Heart right ventricle (tissue), 16 donors: ENCODE data around the gene FBXO2. TPM values are rescaled to one million over a fixed set of nuclear protein-coding genes. Genes with fewer than 3 reads are reported as not detected.
A peak's percentile ranks its signal among the peaks of the same experiment; 100 is the strongest.

Source experiments
- ATAC-seq, 8 donors: fragments of 200-7000 bp; cut with Tn5 transposase; one replicate each; pipeline ENCODE4 v1.9.1; 2020; ENCODE audit warnings: mild to moderate bottlenecking in 8 of 8, moderate library complexity in 8 of 8, moderate number of reproducible peaks in 1 of 8
- DNase-seq, 2 donors: peaks; one replicate each; pipeline ENCODE4 v3.0.0-alpha.2; 2020
- H3K27ac ChIP-seq, 10 donors: fragments of 200-600 bp; sonication (generic) in 2 of 10; one replicate each; pipeline versions ENCODE4 v1.5.0 to v1.8.0; 2020 to 2022; ENCODE audit warnings: mild to moderate bottlenecking in 3 of 10
- H3K27me3 ChIP-seq, 7 donors: fragments of 200-600 bp; one replicate each; pipeline ENCODE4 v1.8.0; 2021 to 2022; ENCODE audit warnings: mild to moderate bottlenecking in 2 of 7
- H3K36me3 ChIP-seq, 9 donors: fragments of 200-600 bp; sonication (generic) in 1 of 9; one replicate each; pipeline versions ENCODE4 v1.5.0 to v1.8.0; 2020 to 2022; ENCODE audit warnings: mild to moderate bottlenecking in 2 of 9
- H3K4me1 ChIP-seq, 9 donors: fragments of 200-600 bp; sonication (generic) in 1 of 9; one replicate each; pipeline versions ENCODE4 v1.5.0 to v1.8.0; 2020 to 2022; ENCODE audit warnings: mild to moderate bottlenecking in 4 of 9
- H3K4me3 ChIP-seq, 10 donors: fragments of 200-600 bp; sonication (generic) in 2 of 10; one replicate each; pipeline versions ENCODE4 v1.5.0 to v1.8.0; 2020 to 2022; ENCODE audit warnings: mild to moderate bottlenecking in 7 of 10, moderate library complexity in 2 of 10
- H3K9me3 ChIP-seq, 11 donors: fragments of 200-600 bp in 10 of 11; sonication (generic) in 2 of 11; one replicate each; pipeline versions ENCODE4 v1.5.0 to v1.8.0; 2013 to 2022; ENCODE audit warnings: mild to moderate bottlenecking in 2 of 11, control low read depth in 1 of 11, moderate library complexity in 1 of 11
- CTCF ChIP-seq, 9 donors: fragments of 200-600 bp; sonication (generic) in 2 of 9; IDR thresholded peaks; one replicate each; pipeline versions ENCODE4 v1.5.0 to v1.8.0; 2021 to 2022; ENCODE audit warnings: antibody characterized with exemption in 9 of 9, mild to moderate bottlenecking in 5 of 9, moderate library complexity in 1 of 9
- WGBS, 2 donors: extraction: QIAGEN DNeasy Blood & Tissue Kit; methylation state at CpG; one replicate each; pipeline ENCODE4 v1.1.7; 2013; ENCODE audit warnings: inconsistent platforms in 1 of 2; 5-methylcytosine and 5-hydroxymethylcytosine counted together
- intact Hi-C, 10 donors: fragments of 100-400 bp; cut with DNase I; formaldehyde crosslinking; loops; one replicate each; pipeline versions ENCODE4 v1.11.1 to v1.14.2; 2022
- polyA plus RNA-seq, 2 donors: library from polyadenylated mRNA; stranded (reverse); fragments of 200-250 nt; gene quantifications; one replicate each; pipeline ENCODE4 v1.2.3, GENCODE V29; 2013
- total RNA-seq, 10 donors: library from RNA; stranded (reverse); fragmentation: NEBNext Ultra II Directional in 3 of 10; extraction: Animal tissue kit (Norgen Biotek cat#: 25700) in 3 of 10; gene quantifications; one replicate each; pipeline versions ENCODE4 v1.2.1 to v1.2.4, GENCODE V29; 2021 to 2023
- donor health status: Arrhythmogenic right ventricular cardiomyopathy.
- donor health status: ischemic (EF 13 %, LVEDD 7.1; RV severe dilation, severe dysfunction).
- donor health status: healthy with polysubstance abuse.
- donor health status: DM: no; HTN: yes; CAD: no.
- donor health status: DM: no; HTN: no; CAD: no.
- donor health status: ischemic (EF 25% LVEDD 6.9; RV normal size, moderate dysfunction).
- donor health status: ischemic (EF 25% LVEDD 5.7; RV mildly dilated, moderate dysfunction).
- donor health status: healthy.
- donor health status: DM: yes; HTN: yes; CAD: no.
- donor health status: Ischemic cardiomyopathy.
- donor health status: ischemic (EF 35%, LVEDD 5.7; RV mildly dilated, moderate dysfunction).
- donor health status: nonischemic (EF 11% LVEDD 7.7; RV severe dilation, severe dysfunction).
- donor health status: DM: yes; HTN: yes; CAD: no.
- donor health status: PGD.
- donor health status: ischemic (EF 29% LVEDD 5.4; RV normal size, mild dysfunction).
- donor health status: nonischemic (EF 23%, LVEDD 6.1; RV moderate dilation, normal function).

FBXO2 gene
- total and polyA plus RNA-seq, 12 donors, result 0.70 to 5.5 (median 2.0) TPM

GRCh38 chr1:11659748-11660147 is 5.5 kb upstream of the FBXO2 start:
- 80 to 86% methylated on average over 4 of the region's 4 CpGs for WGBS, 2 donors
- peaks cover 0 to 44% (median 3%) of the 10 kb centered on the region in 9 donors for H3K36me3 ChIP-seq
- no peak overlapping the region for H3K27ac ChIP-seq
- no peak for TF ChIP-seq CTCF (IDR thresholded peaks at IDR 0.05)
- ATAC-seq, result no peak
- peaks cover 0 to 10% (median 0%) of the 10 kb centered on the region in 7 donors for H3K27me3 ChIP-seq
- H3K4me1 ChIP-seq, result peaks cover 4 to 23% (median 16%) of the 10 kb centered on the region in 9 donors
- H3K9me3 ChIP-seq, result no peaks in the 10 kb centered on the region
- no peak for DNase-seq
- no peak overlapping the region for H3K4me3 ChIP-seq
- intact Hi-C loops, result loop anchor here in 3 of 10 donors (5.0 kb wide), 1 partner anchor 58 kb away; no protein-coding TSS in a partner anchor

GRCh38 chr1:11658542-11658941 is 4.3 kb upstream of the FBXO2 start:
- no peaks in the 10 kb centered on the region for H3K9me3 ChIP-seq
- H3K27ac ChIP-seq, result no peak overlapping the region
- no peak for TF ChIP-seq CTCF (IDR thresholded peaks at IDR 0.05)
- DNase-seq (no peak), ATAC-seq (no peak)
- H3K36me3 ChIP-seq, result peaks cover 0 to 44% (median 3%) of the 10 kb centered on the region in 9 donors
- WGBS, 2 donors, result 85 to 87% methylated on average over 23 of the region's 23 CpGs
- intact Hi-C loops, result no loop called here
- peaks cover 0 to 20% (median 0%) of the 10 kb centered on the region in 7 donors for H3K27me3 ChIP-seq
- peaks cover 4 to 24% (median 15%) of the 10 kb centered on the region in 9 donors for H3K4me1 ChIP-seq
- no peak overlapping the region for H3K4me3 ChIP-seq

GRCh38 chr1:11657654-11658053 is 3.4 kb upstream of the FBXO2 start:
- no peak for ATAC-seq
- intact Hi-C loops, result no loop called here
- Histone ChIP-seq H3K9me3 (no peaks in the 10 kb centered on the region), H3K27ac (no peak overlapping the region), H3K27me3 (peaks cover 0 to 21% (median 0%) of the 10 kb centered on the region in 7 donors), H3K4me1 (peaks cover 4 to 19% (median 15%) of the 10 kb centered on the region in 9 donors), H3K36me3 (peaks cover 0 to 44% (median 3%) of the 10 kb centered on the region in 9 donors), H3K4me3 (no peak overlapping the region)
- no peak for TF ChIP-seq CTCF (IDR thresholded peaks at IDR 0.05)
- WGBS, 2 donors, result 75 to 76% methylated on average over 6 of the region's 6 CpGs
- DNase-seq, result no peak

GRCh38 chr1:11654939-11655808 is 945 bp upstream of the FBXO2 start:
- intact Hi-C loops, result loop anchor here in 3 of 10 donors (5.0 kb wide), 2 partner anchors 62 to 67 kb away; no protein-coding TSS in a partner anchor
- H3K4me3 ChIP-seq, result peak overlapping the region; percentile 33 to 77 (median 66)
- DNase-seq (no peak), ATAC-seq (peak in 3 of 8 donors; percentile 7 to 9 (median 7))
- peaks cover 0 to 33% (median 7%) of the 10 kb centered on the region in 7 donors for H3K27me3 ChIP-seq
- 10 to 12% methylated on average over 30 to 45 of the region's 45 CpGs for WGBS, 2 donors
- no peaks in the 10 kb centered on the region for H3K9me3 ChIP-seq
- H3K27ac ChIP-seq, result peak overlapping the region in 4 of 10 donors; percentile 34 to 66 (median 53)
- peaks cover 0 to 31% (median 3%) of the 10 kb centered on the region in 9 donors for H3K36me3 ChIP-seq
- peaks cover 4 to 25% (median 15%) of the 10 kb centered on the region in 9 donors for H3K4me1 ChIP-seq
- TF ChIP-seq CTCF (IDR thresholded peaks at IDR 0.05), result no peak
